Measurements from ENCODE around the gene SYT1.

- TF ChIP-seq YY1 (tag by site-specific recombination; IDR thresholded peaks at IDR 0.05) (no peak), ZXDB (tag by site-specific recombination; IDR thresholded peaks at IDR 0.05) (no peak), KLF7 (tag by site-specific recombination; IDR thresholded peaks at IDR 0.05; ENCODE audit: borderline replicate concordance) (no peak), ZNF169 (tag by site-specific recombination; IDR thresholded peaks at IDR 0.05) (no peak), MYNN (tag by site-specific recombination; IDR thresholded peaks at IDR 0.05; ENCODE audit: borderline replicate concordance) (no peak), CTCF (tag by site-specific recombination; IDR thresholded peaks at IDR 0.05) (no peak), PBX3 (CRISPR knock-in tag; IDR thresholded peaks at IDR 0.05) (no peak), ZNF274 (IDR thresholded peaks at IDR 0.05; ENCODE audit: low read length) (no peak), ZNF274 (tag by site-specific recombination; IDR thresholded peaks at IDR 0.05; ENCODE audit: borderline replicate concordance) (no peak), ZNF23 (tag by site-specific recombination; IDR thresholded peaks at IDR 0.05; ENCODE audit: borderline replicate concordance) (no peak)
- TF ChIP-seq, protein P1, sequence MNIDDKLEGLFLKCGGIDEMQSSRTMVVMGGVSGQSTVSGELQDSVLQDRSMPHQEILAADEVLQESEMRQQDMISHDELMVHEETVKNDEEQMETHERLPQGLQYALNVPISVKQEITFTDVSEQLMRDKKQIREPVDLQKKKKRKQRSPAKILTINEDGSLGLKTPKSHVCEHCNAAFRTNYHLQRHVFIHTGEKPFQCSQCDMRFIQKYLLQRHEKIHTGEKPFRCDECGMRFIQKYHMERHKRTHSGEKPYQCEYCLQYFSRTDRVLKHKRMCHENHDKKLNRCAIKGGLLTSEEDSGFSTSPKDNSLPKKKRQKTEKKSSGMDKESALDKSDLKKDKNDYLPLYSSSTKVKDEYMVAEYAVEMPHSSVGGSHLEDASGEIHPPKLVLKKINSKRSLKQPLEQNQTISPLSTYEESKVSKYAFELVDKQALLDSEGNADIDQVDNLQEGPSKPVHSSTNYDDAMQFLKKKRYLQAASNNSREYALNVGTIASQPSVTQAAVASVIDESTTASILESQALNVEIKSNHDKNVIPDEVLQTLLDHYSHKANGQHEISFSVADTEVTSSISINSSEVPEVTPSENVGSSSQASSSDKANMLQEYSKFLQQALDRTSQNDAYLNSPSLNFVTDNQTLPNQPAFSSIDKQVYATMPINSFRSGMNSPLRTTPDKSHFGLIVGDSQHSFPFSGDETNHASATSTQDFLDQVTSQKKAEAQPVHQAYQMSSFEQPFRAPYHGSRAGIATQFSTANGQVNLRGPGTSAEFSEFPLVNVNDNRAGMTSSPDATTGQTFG (tag by site-specific recombination; IDR thresholded peaks at IDR 0.05; ENCODE audit: borderline replicate concordance): no peak
- TF ChIP-seq, protein P2, sequence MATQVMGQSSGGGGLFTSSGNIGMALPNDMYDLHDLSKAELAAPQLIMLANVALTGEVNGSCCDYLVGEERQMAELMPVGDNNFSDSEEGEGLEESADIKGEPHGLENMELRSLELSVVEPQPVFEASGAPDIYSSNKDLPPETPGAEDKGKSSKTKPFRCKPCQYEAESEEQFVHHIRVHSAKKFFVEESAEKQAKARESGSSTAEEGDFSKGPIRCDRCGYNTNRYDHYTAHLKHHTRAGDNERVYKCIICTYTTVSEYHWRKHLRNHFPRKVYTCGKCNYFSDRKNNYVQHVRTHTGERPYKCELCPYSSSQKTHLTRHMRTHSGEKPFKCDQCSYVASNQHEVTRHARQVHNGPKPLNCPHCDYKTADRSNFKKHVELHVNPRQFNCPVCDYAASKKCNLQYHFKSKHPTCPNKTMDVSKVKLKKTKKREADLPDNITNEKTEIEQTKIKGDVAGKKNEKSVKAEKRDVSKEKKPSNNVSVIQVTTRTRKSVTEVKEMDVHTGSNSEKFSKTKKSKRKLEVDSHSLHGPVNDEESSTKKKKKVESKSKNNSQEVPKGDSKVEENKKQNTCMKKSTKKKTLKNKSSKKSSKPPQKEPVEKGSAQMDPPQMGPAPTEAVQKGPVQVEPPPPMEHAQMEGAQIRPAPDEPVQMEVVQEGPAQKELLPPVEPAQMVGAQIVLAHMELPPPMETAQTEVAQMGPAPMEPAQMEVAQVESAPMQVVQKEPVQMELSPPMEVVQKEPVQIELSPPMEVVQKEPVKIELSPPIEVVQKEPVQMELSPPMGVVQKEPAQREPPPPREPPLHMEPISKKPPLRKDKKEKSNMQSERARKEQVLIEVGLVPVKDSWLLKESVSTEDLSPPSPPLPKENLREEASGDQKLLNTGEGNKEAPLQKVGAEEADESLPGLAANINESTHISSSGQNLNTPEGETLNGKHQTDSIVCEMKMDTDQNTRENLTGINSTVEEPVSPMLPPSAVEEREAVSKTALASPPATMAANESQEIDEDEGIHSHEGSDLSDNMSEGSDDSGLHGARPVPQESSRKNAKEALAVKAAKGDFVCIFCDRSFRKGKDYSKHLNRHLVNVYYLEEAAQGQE (tag by site-specific recombination; IDR thresholded peaks at IDR 0.05): no peak
These were observed 13.9 kb downstream of the SYT1 start for GRCh38 chr12:78878459-78878858.

Measured in HEK293 (cell line).